ENCODE data around the gene SDK1.

The SDK1 gene

DNA sequence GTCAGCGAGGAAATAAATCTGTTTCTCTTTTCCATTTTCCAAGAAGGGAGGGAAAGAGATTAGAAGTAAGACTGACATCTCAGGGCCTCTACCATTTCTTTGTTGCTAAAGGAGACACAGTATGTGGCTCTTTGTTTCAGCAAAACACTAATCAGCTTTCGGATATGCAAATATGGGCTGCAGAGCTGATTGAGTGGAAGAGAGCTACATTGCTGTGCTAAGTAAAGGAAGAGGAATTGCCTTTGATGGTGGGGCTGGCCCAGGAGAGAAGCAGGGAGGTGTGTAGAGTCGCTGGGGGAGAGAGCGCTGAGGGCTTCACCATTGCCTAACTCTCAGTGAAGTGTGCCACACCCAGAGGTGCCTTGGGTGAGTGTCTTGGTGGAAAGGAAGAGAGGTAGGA is 284.8 kb downstream of the SDK1 start:
- TF ChIP-seq, protein P1, sequence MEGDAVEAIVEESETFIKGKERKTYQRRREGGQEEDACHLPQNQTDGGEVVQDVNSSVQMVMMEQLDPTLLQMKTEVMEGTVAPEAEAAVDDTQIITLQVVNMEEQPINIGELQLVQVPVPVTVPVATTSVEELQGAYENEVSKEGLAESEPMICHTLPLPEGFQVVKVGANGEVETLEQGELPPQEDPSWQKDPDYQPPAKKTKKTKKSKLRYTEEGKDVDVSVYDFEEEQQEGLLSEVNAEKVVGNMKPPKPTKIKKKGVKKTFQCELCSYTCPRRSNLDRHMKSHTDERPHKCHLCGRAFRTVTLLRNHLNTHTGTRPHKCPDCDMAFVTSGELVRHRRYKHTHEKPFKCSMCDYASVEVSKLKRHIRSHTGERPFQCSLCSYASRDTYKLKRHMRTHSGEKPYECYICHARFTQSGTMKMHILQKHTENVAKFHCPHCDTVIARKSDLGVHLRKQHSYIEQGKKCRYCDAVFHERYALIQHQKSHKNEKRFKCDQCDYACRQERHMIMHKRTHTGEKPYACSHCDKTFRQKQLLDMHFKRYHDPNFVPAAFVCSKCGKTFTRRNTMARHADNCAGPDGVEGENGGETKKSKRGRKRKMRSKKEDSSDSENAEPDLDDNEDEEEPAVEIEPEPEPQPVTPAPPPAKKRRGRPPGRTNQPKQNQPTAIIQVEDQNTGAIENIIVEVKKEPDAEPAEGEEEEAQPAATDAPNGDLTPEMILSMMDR (IDR thresholded peaks at IDR 0.05; ENCODE audit: low read depth, low read length): no peak
- no peaks in the 10 kb centered on the region for H3K27me3 ChIP-seq
- no peaks in the 10 kb centered on the region; the same call in 1 of the 2 replicates for H3K9me3 ChIP-seq
- H3K4me1 ChIP-seq: no peaks in the 10 kb centered on the region
- H3K36me3 ChIP-seq: no peaks in the 10 kb centered on the region
- no peak for DNase-seq
- H3K4me3 ChIP-seq (ENCODE audit: low read depth, low read length): no peak overlapping the region

DNA sequence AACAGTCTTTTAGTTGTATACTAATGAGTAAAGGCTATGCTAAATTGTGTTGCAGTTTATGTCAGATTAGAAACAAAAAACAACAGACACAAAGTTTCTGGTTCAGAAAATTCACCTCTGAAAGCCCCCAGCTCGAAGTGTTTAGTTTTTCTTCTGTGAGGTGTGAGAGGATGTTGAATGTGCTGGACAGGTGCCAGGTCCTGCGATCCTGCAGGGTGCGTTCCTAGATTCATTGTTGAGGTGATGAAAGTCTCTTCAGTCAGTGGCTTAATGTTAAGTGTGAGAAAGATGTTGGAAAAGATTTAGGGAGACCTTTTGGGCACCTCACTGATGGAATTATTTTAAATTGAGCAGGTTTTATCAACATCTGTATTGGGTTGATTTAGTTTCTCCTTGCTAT is 287.3 kb downstream of the SDK1 start:
- TF ChIP-seq, protein P1 (IDR thresholded peaks at IDR 0.05; ENCODE audit: low read depth, low read length): no peak
- DNase-seq: no peak
- Histone ChIP-seq H3K4me3 (ENCODE audit: low read depth, low read length) (no peak overlapping the region), H3K36me3 (no peaks in the 10 kb centered on the region), H3K9me3 (no peaks in the 10 kb centered on the region), H3K27me3 (no peaks in the 10 kb centered on the region), H3K4me1 (no peaks in the 10 kb centered on the region)

DNA sequence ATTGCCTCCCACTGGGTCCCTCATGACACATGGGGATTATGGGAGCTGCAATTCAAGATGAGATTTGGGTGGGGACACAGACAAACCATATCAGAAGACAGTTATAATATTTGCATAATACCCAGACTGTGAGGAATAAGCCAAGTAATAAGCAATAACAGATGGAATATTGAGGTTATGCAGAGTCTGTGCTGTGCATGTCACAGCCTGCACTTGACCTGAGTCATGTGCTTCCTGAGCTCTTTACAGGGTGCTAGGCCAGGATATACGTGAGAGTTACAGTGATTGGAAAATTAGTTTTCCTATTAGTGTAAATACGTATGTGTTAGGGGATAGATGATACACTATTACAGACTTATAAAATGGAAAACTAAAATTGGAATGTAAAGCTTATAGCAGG is 288.7 kb downstream of the SDK1 start:
- no peak for DNase-seq
- Histone ChIP-seq H3K4me3 (ENCODE audit: low read depth, low read length) (no peak overlapping the region), H3K27me3 (no peaks in the 10 kb centered on the region), H3K9me3 (no peaks in the 10 kb centered on the region), H3K4me1 (no peaks in the 10 kb centered on the region), H3K36me3 (no peaks in the 10 kb centered on the region)
- TF ChIP-seq, protein P1 (IDR thresholded peaks at IDR 0.05; ENCODE audit: low read depth, low read length): no peak

DNA sequence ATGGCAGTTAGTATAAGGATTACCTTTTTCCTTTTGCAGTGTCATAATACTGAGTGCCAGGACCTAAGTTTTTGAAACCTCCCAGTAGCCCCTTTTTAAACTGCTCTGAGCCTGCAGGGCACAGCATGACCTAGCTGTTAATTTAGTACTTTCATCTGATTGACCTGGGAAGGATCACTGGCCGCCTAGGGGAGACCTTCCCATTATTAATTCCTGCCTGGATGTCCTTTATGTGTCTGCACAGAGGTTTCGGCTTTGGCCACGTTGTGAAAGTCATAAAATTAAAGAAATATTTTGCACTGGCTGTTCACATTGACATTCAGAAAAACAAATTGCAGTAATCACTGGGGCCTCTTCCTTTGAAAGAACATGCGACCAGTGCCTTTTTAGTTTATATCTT is 290.2 kb downstream of the SDK1 start:
- DNase-seq: no peak
- TF ChIP-seq, protein P1 (IDR thresholded peaks at IDR 0.05; ENCODE audit: low read depth, low read length): no peak
- H3K36me3 ChIP-seq: no peaks in the 10 kb centered on the region
- H3K27me3 ChIP-seq: no peaks in the 10 kb centered on the region
- no peak overlapping the region for H3K4me3 ChIP-seq (ENCODE audit: low read depth, low read length)
- H3K9me3 ChIP-seq: no peaks in the 10 kb centered on the region
- H3K4me1 ChIP-seq: no peaks in the 10 kb centered on the region

DNA sequence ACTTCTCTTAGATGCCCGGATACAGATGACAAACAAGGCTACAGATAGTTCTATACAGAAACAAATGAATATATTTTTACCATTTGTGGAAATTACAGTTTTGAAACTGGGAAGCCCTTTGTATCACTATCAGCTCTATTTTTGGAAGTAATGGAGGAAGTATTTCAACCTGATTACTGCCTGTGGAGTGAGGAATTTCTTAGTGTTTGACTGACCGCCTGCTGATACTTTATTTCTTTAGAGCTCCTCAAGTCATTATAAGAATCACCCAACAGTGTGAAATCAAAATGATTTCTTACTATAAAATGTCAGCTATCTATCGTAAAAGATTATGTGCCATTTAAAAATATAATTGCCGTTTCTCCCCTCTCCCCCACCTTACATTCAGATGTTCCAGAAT is 290.9 kb downstream of the SDK1 start:
- Histone ChIP-seq H3K4me1 (no peaks in the 10 kb centered on the region), H3K9me3 (no peaks in the 10 kb centered on the region), H3K27me3 (no peaks in the 10 kb centered on the region), H3K36me3 (no peaks in the 10 kb centered on the region), H3K4me3 (ENCODE audit: low read depth, low read length) (no peak overlapping the region)
- no peak for DNase-seq
- TF ChIP-seq, protein P1 (IDR thresholded peaks at IDR 0.05; ENCODE audit: low read depth, low read length): no peak

DNA sequence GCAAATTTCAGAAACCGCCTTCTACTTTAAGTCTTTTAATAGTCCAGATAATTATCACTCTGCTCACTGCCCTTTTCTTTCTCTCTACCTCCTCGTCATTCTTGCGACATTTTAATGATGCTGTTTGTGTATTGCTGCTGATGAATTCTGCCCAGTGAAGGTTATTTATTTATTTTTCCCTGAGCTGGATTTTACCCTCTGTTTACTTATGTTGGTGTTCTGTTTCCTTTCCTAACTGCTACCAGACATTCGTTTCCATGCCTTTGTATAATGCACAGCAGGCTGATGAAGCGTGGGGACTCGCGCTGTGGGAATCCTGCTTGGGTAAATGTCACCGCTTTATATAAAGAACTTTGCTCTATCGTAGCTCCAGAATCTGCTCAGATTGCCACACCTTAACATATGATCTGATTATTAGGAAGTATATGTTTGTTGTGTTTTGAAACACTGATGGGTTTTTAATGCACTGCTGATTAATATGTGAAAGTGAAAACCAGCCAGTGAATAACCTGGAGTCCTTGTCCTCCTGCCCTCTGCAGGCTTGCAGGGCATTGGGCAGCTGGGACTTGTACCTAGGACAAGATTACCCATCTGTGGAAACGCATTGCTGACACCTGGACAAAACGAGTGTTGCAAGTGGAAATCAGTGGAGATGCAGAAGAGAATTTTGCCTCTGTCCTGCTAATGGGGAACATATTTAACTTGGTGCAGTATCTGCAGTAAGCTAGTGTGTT is 291.5 kb downstream of the SDK1 start:
- Histone ChIP-seq H3K27me3 (no peaks in the 10 kb centered on the region), H3K4me1 (no peaks in the 10 kb centered on the region), H3K9me3 (no peaks in the 10 kb centered on the region), H3K36me3 (no peaks in the 10 kb centered on the region), H3K4me3 (ENCODE audit: low read depth, low read length) (no peak overlapping the region)
- TF ChIP-seq, protein P1 (IDR thresholded peaks at IDR 0.05; ENCODE audit: low read depth, low read length): no peak
- DNase-seq: no peak
